NCI-H69 (cell line): ENCODE data around the gene TTLL11.

Experiments
- DNase-seq: peaks from one replicate; lab custom pipeline; 2025; lab: John Stamatoyannopoulos, UW

TTLL11 gene

DNA sequence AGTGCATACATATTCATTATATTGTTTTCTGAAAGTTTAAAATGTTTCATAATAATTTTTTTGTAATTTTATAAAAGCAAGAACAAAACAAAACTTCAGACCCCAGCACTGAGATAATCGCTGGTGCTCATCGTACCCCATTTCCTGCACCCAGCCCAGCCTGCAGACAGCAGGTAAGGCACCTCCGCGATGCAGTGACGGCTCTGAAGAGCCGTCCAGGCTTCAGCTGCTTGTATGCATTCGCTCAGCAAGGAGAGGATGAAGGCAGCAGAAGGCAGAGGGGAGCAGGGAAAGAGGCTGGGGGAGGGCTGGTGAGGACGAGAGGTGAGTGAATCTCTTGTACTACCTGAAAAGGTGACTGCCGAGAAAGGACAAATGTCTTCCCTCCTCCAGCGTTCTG is 153.5 kb downstream of the TTLL11 start:
- DNase-seq = peak; percentile 29

DNA sequence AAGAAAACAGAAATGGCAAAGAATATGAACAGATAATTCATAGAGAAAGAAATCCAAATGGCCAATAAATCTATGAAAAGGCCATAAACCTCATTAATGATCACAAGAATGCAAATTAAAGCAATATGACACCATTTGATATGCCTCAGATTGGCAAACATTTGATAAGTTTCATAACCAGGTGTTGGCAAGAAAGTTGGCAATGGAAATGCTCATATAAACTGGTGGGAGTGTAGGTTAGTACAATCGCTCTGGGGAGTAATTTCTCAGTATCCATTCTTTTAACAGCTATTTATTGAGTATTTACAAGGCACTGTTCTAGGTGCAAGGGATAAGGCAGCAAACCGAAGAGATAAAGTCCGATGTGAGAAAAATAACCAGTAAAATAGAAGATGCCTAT is 154.5 kb downstream of the TTLL11 start:
- DNase-seq = no peak

DNA sequence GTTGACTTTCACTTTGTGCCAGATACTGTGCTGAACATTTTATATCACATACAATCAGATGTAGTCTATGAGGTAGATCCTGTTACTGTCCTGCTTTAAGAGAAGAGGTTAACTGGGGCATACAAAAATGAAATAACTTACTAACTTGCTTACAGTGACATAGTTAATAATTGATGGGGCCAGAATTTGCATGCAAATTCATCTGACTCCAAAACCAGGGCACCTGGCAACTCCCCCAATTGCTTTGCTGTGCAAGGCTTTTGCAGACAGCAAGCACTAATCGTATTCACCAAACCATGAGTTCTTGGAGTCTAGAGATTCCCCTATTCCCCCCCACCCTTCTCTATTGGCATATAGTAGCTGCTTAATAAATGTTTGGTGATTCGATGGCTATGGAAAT is 155.9 kb downstream of the TTLL11 start:
- no peak for DNase-seq

DNA sequence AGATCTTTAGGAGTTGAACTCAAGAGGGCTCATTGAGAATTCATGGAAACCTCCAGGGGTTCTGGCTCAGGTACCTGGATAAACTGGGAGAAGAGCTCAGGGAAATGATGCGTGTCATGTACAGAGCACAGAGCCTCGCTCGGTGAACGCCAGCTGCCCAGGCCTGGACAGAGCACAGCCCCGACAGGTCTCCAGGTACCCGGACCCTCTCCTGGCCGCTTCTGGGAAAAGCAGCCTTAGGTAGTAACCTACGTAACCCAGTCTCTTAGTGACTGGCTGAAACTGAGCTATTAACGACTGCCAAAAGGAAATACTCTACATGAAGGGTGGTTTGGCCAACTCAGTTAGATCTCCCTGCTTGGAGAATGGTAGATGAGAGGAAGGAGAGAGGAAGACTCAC is 157.4 kb downstream of the TTLL11 start:
- no peak for DNase-seq

DNA sequence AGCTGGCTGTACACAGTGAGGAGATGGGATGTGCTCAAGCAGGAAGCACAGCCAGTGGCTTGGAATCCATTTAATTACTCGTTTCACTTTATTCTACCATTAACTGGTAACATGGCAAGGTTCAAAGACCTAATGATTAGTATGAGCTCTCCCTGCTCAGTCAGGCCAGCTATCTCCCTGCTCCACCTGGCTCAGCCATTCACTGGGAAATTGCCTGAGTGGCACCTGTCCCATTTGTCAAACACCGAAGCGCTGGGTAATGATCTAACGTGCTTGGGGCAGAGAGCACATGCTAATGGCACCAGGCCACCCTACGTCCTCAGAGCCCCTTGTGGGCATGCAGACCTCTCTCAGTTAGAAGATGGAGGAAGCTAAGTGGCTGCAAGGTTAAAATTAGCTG is 162.2 kb downstream of the TTLL11 start:
- peak; percentile 20 for DNase-seq

DNA sequence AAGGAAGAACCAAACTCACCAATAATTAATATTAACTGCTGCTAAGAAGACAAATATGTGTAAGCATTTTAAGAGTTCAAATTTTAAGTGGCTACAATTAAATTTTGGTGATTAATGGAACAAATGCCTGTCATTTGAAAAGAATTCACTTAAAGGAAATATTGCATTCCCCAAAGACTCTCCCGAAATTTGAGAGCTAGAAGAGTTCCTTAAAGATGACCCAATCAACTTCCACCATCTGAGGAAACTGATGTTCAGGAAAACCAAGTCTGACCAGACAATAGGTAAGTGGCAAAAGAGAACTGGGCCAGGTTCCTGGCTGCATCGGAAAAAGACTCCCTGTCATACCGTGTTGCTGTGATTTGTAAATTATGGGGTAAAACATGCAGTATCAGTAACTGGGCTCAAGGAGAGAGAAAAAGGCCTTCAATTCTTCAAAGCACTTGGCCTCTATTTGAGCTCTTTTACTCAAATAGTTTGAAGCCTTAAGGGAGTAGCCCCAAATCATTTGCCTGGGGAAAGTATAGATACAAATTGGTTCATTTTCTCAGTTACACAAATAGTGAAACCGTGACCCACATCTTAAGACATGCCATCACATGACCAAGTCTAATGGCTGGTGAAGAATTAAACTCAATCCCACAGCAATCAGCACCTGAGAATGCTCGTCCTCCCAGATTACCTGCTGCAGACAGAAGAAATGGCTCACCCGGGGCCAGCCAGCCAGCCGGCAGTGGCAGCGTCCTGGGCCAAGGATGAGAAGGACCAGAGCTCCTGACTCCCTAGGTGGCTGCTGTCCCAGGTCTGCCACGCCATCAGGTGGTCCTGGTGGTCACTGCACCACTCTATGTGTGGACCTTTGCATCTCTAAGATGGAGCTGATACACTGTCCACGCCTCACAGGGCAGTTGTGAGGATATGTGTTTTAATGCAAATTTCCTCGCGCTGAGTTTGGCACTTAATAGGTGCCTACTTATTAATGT is 162.9 kb downstream of the TTLL11 start:
- peak; percentile 22 for DNase-seq

DNA sequence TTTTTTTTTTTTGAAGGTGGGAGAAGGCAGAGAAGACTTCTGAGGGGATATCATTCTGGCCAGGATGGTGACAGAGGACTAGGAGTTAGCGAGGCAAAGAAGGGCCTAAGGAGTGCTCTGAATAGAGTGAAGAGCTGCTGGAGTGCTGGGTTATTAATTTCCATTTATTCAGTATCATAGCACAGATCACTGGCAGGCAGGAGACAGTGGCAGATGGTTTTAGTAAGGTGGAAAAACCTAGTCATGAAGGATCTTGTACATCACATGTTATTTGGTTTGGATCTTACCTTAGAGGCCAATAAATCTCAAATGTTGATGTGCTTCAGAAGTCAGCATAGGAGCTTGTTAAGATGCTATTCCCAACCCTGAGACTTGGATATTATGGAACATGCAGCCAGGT is 165.5 kb downstream of the TTLL11 start:
- DNase-seq = no peak

DNA sequence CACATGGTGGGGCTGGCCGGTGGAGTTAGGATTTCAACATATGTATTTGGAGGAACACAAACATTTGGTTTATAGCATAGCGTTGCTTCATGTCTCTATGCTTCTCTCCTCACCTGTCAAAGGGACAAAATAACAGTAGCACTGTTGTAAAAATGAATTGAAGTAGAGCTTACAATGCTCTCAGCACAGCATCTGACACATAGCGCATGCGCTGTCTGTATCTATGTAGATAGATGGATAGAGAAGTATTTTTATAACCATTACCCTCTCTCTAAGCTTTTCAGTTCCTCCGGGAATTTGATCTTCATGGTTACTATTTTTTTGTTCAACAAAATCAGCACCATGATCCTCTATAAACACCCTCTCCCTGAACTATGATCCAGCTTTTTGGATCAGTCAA is 166.0 kb downstream of the TTLL11 start:
- no peak for DNase-seq

DNA sequence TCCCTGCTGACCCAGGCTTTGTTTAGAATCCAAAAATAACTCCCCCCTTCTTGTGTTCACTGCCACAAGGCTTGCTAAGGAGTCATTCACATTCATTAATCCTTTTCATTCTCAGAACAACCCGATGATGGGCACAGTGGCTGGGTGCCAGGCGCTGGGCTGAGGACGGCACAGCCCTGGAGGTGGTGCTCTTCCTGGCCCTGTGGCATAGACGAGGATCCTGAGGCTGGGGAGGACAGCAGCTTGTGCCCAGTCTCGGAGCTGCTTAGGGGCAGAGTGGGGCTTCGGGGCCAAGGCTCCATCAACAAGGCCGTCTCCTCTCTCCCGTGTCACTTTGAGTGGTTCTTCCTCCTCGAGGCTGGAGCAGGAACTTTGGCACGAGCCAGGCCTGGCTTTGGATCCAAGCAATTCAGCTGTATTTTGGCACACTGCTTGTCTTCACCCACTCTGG is 166.7 kb downstream of the TTLL11 start:
- DNase-seq = no peak

DNA sequence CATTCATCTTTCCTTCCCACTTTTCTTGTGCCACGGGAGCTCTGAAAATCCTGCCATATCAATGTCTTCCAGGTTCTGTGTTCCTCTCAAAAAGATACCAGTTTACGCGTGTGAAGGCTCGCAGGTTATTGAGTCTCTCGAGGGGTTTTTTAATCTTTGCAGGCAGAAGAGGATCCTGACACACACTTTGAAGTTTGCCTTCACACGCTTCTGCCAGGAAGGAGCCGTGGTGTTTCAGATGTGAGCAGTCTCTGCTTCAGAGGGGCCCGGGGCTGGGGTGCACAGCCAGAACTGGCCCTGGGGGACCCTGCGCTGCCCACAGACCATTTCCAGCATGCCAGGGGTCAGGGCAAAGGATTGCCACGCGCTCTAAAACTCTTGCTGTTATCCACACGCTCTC is 167.2 kb downstream of the TTLL11 start:
- no peak for DNase-seq

DNA sequence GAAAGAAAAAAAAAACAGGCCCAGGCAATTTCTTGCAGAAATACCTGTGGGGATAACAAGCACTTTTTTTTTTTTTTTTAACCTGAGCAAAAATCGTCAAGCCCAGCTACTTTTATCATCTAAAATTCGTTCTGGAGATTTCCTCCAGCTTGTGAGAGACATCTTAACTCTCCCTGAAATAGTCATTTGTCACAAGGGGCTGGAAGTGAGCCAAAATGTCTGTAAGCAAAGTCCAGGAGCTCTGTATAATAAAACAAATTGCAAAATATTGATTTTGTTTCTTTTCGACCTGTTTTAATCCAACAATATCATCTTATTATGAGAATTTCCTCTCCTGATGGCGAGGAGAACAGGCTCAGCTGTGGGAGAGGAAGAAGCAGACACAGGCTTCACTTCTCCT is 168.4 kb downstream of the TTLL11 start:
- peak; percentile 39 for DNase-seq

DNA sequence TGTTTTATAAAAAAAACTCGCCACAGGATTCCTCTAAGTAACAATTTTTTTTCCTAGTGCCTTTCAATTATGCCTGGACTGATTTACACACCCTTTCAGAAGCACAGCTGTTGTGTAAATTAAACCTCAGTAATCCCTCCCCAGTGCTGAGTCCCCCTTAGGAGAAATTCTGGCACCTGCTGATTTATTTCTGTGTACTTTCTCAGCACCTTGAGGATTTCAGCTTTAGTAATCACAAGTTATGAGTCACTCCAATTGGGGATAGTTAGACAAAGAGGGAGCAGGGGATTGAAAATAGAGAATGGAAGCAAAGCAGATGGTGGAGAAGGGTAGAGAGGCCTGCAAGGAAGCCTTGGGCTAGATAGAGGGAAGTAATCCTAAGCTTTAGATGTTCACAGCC is 171.7 kb downstream of the TTLL11 start:
- peak; percentile 99 for DNase-seq

DNA sequence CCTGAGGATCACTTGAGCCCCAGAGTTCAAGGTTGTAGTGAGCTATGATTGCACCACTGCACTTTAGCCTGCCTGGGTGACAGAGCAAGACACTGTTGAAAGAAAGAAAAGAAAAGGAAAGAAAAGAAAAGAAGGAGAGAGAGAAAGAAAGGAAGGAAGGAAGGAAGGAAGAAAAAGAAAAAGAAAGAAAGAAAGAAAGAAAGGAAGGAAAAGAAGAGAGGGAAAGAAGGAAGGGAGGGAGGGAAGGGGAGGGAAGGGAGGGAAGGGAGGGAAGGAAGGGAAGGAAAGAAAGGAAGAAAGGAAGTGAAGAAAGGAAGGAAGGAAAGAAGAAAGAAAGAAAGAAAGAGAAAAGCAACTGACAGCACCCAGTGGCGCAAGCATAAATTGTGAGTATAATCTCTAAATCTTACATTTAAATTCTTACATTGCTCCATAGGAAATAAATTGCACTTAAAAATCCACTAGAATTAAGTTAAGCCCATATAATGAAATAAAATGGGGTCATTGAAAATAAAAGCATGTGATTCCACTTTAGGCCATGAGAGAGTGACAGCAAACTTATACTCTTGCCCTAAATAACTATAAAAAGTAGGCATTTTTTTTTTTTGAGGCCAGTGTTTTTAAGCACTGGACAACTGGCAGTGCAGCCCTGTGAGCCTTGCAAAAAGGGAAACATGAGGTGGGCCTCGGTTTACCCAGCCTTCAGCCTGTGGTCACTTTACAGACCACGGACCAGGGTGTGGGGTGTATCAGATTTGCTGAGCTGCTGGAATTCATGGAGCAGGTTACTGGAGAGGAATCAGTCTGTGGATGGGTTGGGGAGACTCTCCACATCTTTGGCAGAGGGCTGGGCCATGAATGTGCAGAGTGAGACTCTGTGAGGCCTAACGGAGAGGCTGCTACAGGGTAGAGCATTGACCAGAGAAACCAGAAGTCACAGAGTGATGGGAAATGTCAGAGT is 175.5 kb downstream of the TTLL11 start:
- DNase-seq = no peak

DNA sequence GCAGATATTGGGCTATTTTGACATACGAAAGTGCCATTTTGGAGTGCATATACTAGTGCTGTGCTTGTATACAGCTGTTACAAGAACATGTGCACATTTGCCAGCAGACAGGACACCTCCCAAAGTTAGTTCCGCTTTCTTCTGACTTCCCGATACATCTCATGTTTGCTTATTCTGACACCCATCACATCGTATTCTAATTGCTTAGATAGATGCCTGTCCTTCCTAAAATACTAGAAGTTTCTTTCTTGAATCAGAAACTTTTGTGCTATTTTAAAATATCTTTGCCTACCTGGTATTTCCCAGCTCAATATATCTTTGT is 177.8 kb downstream of the TTLL11 start:
- DNase-seq = no peak

DNA sequence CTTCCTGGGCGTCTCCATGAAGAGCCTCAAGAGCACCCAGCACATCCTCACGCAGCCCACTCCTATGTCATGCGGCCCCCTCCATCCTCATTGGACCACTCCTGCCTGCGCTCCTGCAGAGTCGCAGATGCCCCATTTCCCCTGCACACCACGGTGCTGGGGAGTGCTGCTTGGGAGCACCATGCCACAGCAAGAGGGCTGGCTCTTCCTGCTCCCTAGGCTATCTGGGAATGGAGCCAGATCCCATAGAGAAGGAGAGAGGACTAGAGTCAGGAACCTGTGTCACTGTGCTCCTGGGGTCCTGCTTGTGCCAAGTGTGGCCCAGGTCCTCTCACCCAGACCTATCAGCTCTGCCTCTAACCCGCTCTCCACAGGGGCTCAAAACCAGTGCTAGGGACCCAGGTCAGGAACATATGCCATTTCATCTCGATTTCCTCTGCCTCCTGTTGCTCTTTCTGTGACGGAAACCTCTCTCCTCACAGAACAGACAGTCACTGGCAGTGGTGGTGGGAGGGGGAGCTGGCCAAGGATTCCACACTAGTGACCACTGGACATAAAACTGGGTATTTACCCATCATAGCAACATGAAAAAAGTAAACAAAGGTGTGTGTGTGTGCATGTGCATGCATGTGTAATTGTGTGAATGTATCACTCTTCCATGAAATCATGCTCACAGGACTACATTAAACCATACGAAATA is 178.4 kb downstream of the TTLL11 start:
- DNase-seq = peak; percentile 73

DNA sequence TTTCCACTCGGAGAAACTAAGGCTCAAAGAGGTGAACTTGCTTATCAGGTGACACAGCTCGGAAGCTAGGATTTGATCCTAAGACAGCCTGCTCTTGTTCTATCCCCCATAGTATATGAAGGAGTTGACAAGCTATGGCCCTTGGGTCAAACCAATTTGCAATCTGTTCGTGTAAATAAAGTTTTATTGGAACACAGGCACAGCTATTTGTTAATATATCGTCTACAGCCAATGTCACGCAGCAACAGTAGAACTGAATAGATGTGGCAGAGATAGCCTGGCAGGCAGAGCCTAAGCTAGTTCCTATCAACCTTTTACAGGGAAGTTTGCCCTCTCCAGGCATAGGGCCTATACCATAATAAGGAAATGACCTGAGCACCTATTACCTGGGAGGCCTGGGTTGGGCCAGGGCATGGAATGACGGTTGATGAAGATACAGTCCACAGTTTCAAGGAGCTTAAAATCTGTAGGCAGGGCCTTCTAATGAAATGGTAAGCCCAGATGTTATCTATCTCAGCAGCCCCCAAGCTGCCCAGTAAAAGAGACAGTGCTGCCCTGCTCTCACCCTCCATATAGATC is 179.0 kb downstream of the TTLL11 start:
- no peak for DNase-seq

DNA sequence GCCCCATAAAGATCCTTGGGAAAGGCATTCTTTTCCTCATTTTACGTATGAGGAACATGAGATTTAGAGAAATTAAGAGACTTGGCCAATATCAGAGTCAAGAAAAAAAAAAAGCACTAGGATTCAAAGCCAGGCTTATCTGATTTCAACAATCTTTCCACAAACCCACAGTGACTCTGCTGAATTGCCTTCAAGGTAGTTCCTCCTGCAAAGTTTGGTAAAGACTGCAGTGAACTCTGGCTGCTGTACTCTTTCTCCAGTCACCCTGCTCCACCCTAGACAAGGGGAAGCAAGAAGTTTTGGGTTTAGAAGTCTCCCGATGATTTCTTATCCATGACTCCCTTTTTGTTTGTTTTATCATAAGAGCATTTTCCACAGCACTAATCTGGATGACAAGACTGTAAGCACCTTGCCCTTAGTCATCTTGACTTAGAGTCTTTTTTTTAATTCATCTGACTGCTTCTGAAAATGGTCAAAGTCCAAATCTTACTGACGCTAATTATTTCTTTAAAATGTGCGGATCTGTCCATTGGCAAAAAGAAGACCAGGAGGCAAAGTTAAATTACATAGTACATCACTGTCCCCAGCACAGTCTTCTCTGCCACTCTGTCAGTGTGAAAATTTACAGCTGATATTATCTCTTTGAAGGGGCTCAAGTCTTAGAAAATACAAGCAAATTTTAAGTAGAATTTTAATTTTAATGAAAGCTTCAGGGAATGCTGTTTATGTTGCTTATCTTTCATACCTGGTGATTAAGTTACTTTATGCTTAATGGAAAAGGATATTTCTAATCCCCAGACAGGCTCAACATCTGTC is 180.1 kb downstream of the TTLL11 start:
- DNase-seq = no peak

DNA sequence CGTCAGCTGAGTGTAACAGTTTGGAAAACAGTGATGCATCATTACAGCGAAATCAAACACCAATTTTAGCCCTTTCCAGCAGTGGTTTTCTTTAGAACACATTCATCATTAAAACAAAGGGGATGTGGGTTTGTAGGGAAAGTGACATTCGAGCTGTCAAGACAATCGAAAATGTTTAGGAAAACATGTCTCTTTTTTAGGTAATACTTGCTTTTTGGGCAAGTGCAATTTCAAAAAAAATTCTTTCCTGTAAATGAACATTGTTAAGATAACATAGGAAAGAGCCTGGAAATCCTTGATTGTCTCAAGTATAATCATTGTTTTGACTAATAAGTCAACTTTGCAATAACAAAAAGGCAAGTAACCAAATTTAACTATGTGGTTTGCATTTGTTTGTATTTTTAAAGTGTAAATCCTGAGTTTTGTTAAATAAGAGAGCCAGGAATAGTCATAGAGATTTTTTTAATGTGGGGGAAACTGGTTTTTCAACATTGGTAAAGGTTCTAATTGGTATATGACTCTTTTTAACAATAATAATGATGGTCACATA is 182.5 kb downstream of the TTLL11 start:
- no peak for DNase-seq

DNA sequence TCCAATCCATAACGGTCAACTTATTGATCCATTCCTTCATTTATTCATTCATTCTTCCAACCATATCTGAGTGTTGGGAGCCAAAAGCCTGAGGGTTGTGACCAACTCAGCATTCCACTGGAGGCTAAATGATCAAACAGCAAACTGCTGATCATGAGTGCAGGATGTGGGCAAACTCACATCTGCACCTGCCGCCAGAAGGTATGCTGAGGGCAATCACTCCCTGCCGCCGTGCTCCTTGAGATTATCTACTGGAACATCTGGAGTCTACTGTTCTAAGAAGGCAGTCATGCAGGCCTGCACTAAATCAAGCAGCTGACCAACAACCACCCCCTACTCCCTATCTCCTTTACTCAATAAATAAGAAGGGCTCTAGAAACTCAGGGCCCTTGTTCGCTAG is 184.0 kb downstream of the TTLL11 start:
- no peak for DNase-seq

DNA sequence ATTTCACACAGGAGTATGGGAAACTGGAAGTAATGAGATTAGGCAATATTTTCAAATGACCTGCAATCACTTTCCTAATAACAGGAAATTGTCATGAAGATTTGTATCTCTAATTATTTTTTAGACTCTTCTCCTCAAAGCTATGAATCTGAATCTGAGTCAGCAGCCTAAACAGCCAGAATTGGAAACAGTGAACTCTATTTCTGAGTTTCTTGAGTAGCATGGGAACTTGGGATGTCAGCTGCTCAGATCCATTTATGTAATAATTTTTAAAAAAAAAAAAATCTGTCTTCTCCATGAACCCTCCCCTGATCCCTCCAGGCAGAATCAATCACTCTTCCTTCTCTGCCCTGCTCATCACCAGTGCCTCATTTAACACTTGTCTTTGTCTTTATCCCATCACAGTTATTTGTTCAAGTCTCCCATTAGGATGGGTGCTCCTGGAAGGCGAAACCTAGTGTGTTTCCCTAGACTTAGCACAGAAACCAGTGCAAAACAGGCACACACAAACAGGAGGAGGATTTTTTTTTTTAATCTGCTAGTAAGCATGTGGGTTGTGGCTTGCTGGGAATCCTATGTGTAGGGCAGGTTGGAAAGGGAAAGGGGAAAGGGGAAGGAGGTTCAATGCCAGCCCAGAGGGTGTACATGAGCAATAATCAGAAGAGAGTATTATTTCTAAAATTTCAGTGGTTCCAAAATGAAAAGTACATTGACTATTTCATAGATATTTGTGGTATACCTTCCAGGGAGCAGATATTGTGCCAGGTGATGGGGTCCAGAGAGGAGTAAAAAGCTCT is 186.8 kb downstream of the TTLL11 start:
- DNase-seq = peak; percentile 25
